Neural progenitor cell (in vitro differentiated cells): ENCODE measurements around the gene NDOR1. TPM values are rescaled to one million over a fixed set of nuclear protein-coding genes. Genes with fewer than 3 reads are reported as not detected.

Source experiments
- DNase-seq: peaks from one replicate; pipeline ENCODE4 v3.0.0-alpha.2; 2016; ENCODE audit warnings: low spot score
- H2AFZ ChIP-seq: fragments of 200-600 bp; sonication (generic); replicated peaks from 2 replicates; pipeline ENCODE4 v1.6.1; 2016; ENCODE audit warnings: antibody characterized with exemption
- H3F3A ChIP-seq: fragments of 200-600 bp; sonication (generic); 2 replicates; pipeline ENCODE4 v1.6.1; 2016; ENCODE audit warnings: antibody characterized with exemption, low read depth
- H3K27ac ChIP-seq: fragments of 200-600 bp; sonication (generic); 2 replicates; pipeline ENCODE4 v1.5.1; 2016; ENCODE audit warnings: mild to moderate bottlenecking
- H3K27me3 ChIP-seq: fragments of 200-600 bp; sonication (generic); 2 replicates; pipeline ENCODE4 v1.6.1; 2016; ENCODE audit warnings: mild to moderate bottlenecking, moderate library complexity
- H3K36me3 ChIP-seq: fragments of 200-600 bp; sonication (generic); 2 replicates; pipeline ENCODE4 v1.5.1; 2016
- H3K4me1 ChIP-seq: fragments of 200-600 bp; sonication (generic); 2 replicates; pipeline ENCODE4 v1.6.1; 2016; ENCODE audit warnings: mixed run types
- H3K4me2 ChIP-seq: fragments of 200-600 bp; sonication (generic); 2 replicates; pipeline ENCODE4 v1.6.1; 2016
- H3K4me3 ChIP-seq: fragments of 200-600 bp; sonication (generic); 2 replicates; pipeline ENCODE4 v1.5.1; 2016
- H3K79me2 ChIP-seq: fragments of 200-600 bp; sonication (generic); 2 replicates; pipeline ENCODE4 v1.6.1; 2016; ENCODE audit warnings: low read depth
- H3K9ac ChIP-seq: fragments of 200-600 bp; sonication (generic); 2 replicates; pipeline ENCODE4 v1.6.1; 2016
- H3K9me3 ChIP-seq: fragments of 200-600 bp; sonication (generic); 2 replicates; pipeline ENCODE4 v1.5.1; 2016; ENCODE audit warnings: low read depth
- H4K20me1 ChIP-seq: fragments of 200-600 bp; sonication (generic); 2 replicates; pipeline ENCODE4 v1.6.1; 2016; ENCODE audit warnings: low read depth
- H3K27ac Mint-ChIP-seq: 3 replicates; pipeline ENCODE4 v1.8.0; 2021; ENCODE audit warnings: mixed read lengths
- H3K27me3 Mint-ChIP-seq: 2 replicates; pipeline ENCODE4 v1.8.0; 2022; ENCODE audit warnings: low read depth, mild to moderate bottlenecking, inconsistent platforms, moderate library complexity, mixed read lengths; ENCODE audit not compliant: insufficient read depth
- H3K36me3 Mint-ChIP-seq: 3 replicates; pipeline ENCODE4 v1.8.0; 2021; ENCODE audit warnings: mixed read lengths
- H3K4me1 Mint-ChIP-seq: 3 replicates; pipeline ENCODE4 v1.8.0; 2021; ENCODE audit warnings: mixed read lengths
- H3K4me3 Mint-ChIP-seq: 3 replicates; pipeline ENCODE4 v1.8.0; 2021; ENCODE audit warnings: mild to moderate bottlenecking, moderate library complexity, mixed read lengths
- H3K9me3 Mint-ChIP-seq: 3 replicates; pipeline ENCODE4 v1.8.0; 2020; ENCODE audit warnings: mixed read lengths
- CTCF ChIP-seq: fragments of 200-600 bp; sonication (generic); IDR thresholded peaks from 2 replicates; pipeline ENCODE4 v1.5.1; 2017; ENCODE audit warnings: antibody characterized with exemption, mild to moderate bottlenecking
- EZH2 ChIP-seq: fragments of 200-600 bp; sonication (generic); IDR thresholded peaks from 2 replicates; pipeline ENCODE4 v1.6.1; 2017; ENCODE audit warnings: antibody characterized with exemption, mild to moderate bottlenecking, moderate library complexity
- EZH2phosphoT487 ChIP-seq: fragments of 200-600 bp; sonication (generic); IDR thresholded peaks from 2 replicates; pipeline ENCODE4 v1.6.1; 2017; ENCODE audit warnings: antibody characterized with exemption
- total RNA-seq: library from RNA; depleted of rRNA; stranded (reverse); fragments of >200 nt; gene quantifications from 2 replicates; pipeline ENCODE4 v1.2.3, GENCODE V29; 2015; ENCODE audit warnings: low replicate concordance

NDOR1 gene
- total RNA-seq, 1 donor from 2014 or later: 5.1 TPM

- H3K4me3 Mint-ChIP-seq: no peak overlapping the region
These were observed 11.7 kb upstream of the NDOR1 start for GRCh38 chr9:137193771-137194170.

GRCh38 chr9:137194388-137194787, 11.1 kb upstream of the NDOR1 start:
- H3K9me3 ChIP-seq: no peaks in the 10 kb centered on the region
- Mint-ChIP-seq H3K4me3 (no peak overlapping the region), H3K9me3 (no peaks in the 10 kb centered on the region), H3K36me3 (no peaks in the 10 kb centered on the region), H3K4me1 (peaks cover 17% of the 10 kb centered on the region), H3K27ac (no peak overlapping the region), H3K27me3 (peaks cover 4% of the 10 kb centered on the region)
- no peak overlapping the region for H2AFZ ChIP-seq
- H3K4me2 ChIP-seq: peak overlapping the region; percentile 10
- H3F3A ChIP-seq: peaks cover 5% of the 10 kb centered on the region
- H3K27ac ChIP-seq: no peak overlapping the region
- H3K27me3 ChIP-seq: peaks cover 1% of the 10 kb centered on the region
- H3K4me1 ChIP-seq: peaks cover 2% of the 10 kb centered on the region
- no peak for TF ChIP-seq CTCF
- no peak for TF ChIP-seq EZH2
- TF ChIP-seq EZH2phosphoT487: no peak
- H3K79me2 ChIP-seq: peaks cover 20% of the 10 kb centered on the region
- H3K36me3 ChIP-seq: no peaks in the 10 kb centered on the region
- H3K9ac ChIP-seq: no peak overlapping the region
- peaks cover 72% of the 10 kb centered on the region for H4K20me1 ChIP-seq
- H3K4me3 ChIP-seq: no peak overlapping the region
- DNase-seq: peak; percentile 42

More at GRCh38 chr9:137193771-137194170, 11.7 kb upstream of the NDOR1 start:
- H3K9me3 Mint-ChIP-seq: no peaks in the 10 kb centered on the region
- Histone ChIP-seq H3K4me1 (no peaks in the 10 kb centered on the region), H3K27ac (no peak overlapping the region), H2AFZ (no peak overlapping the region), H3K4me2 (no peak overlapping the region), H3K9ac (no peak overlapping the region), H4K20me1 (peaks cover 72% of the 10 kb centered on the region), H3K4me3 (no peak overlapping the region), H3K36me3 (no peaks in the 10 kb centered on the region), H3K79me2 (peaks cover 14% of the 10 kb centered on the region), H3F3A (peaks cover 10% of the 10 kb centered on the region), H3K27me3 (no peaks in the 10 kb centered on the region), H3K9me3 (no peaks in the 10 kb centered on the region)
- H3K27ac Mint-ChIP-seq: no peak overlapping the region
- H3K36me3 Mint-ChIP-seq: no peaks in the 10 kb centered on the region
- H3K4me1 Mint-ChIP-seq: peaks cover 22% of the 10 kb centered on the region
- H3K27me3 Mint-ChIP-seq: peaks cover 4% of the 10 kb centered on the region
- TF ChIP-seq CTCF: no peak
- TF ChIP-seq EZH2phosphoT487: no peak
- no peak for TF ChIP-seq EZH2
- no peak for DNase-seq

GRCh38 chr9:137194909-137195308, 10.6 kb upstream of the NDOR1 start:
- no peak overlapping the region for H3K4me3 Mint-ChIP-seq
- H3K4me1 Mint-ChIP-seq: peaks cover 17% of the 10 kb centered on the region
- H3K36me3 ChIP-seq: no peaks in the 10 kb centered on the region
- no peak overlapping the region for H3K27ac Mint-ChIP-seq
- no peak overlapping the region for H3K27ac ChIP-seq
- no peak overlapping the region for H3K4me3 ChIP-seq
- H4K20me1 ChIP-seq: peaks cover 73% of the 10 kb centered on the region
- TF ChIP-seq EZH2: no peak
- TF ChIP-seq EZH2phosphoT487: no peak
- no peak for TF ChIP-seq CTCF
- H3K27me3 Mint-ChIP-seq: peaks cover 4% of the 10 kb centered on the region
- no peaks in the 10 kb centered on the region for H3K36me3 Mint-ChIP-seq
- H3K27me3 ChIP-seq: peaks cover 6% of the 10 kb centered on the region
- H3K4me2 ChIP-seq: no peak overlapping the region
- no peaks in the 10 kb centered on the region for H3F3A ChIP-seq
- H3K4me1 ChIP-seq: peaks cover 7% of the 10 kb centered on the region
- H3K79me2 ChIP-seq: peaks cover 24% of the 10 kb centered on the region
- no peaks in the 10 kb centered on the region for H3K9me3 Mint-ChIP-seq
- no peak overlapping the region for H3K9ac ChIP-seq
- no peaks in the 10 kb centered on the region for H3K9me3 ChIP-seq
- H2AFZ ChIP-seq: no peak overlapping the region
- no peak for DNase-seq
